H1 (cell line): Measurements from ENCODE around the gene CAD. TPM values are rescaled to one million over a fixed set of nuclear protein-coding genes. Genes with fewer than 3 reads are reported as not detected.

ENCODE experiments used
- CHD2 ChIP-seq: IDR thresholded peaks from 2 replicates; pipeline ENCODE4 v1.6.1; 2012; ENCODE audit warnings: low read length, improper control_type of control experiment
- KDM5A ChIP-seq: fragments of 200-600 bp; IDR thresholded peaks from 2 replicates; pipeline ENCODE4 v1.7.1; 2012; ENCODE audit warnings: mild to moderate bottlenecking, low read length, inconsistent platforms, mixed read lengths
- TBP ChIP-seq: IDR thresholded peaks from 2 replicates; pipeline ENCODE4 v1.6.1; 2011; ENCODE audit warnings: low read depth, low read length, improper control_type of control experiment
- polyA plus RNA-seq, 7 experiments: library from polyadenylated mRNA; depleted of rRNA in 3 of 7; stranded (reverse) in 5 of 7; unstranded in 2 of 7; fragments of >200 nt in 5 of 7; fragments of 200-250 nt in 2 of 7; gene quantifications; 1 replicate in 5 of 7; 2 replicates in 1 of 7; 4 replicates in 1 of 7; pipeline versions ENCODE4 v1.2.1 to v1.2.3, GENCODE V29; 2011 to 2013; ENCODE audit warnings: missing spikeins in 2 of 7, mixed read lengths in 2 of 7
- total RNA-seq: library from RNA; stranded (reverse); fragmentation: NEBNext Ultra II Directional; extraction: Animal tissue kit (Norgen Biotek cat#: 25700); gene quantifications from 2 replicates; pipeline ENCODE4 v1.2.1, GENCODE V29; 2021

Gene CAD
- total and polyA plus RNA-seq, 2 of the 8 experiments (the other 6 are each of a cell fraction or from before 2014, with no cell fraction given): 130 to 146 TPM

DNA sequence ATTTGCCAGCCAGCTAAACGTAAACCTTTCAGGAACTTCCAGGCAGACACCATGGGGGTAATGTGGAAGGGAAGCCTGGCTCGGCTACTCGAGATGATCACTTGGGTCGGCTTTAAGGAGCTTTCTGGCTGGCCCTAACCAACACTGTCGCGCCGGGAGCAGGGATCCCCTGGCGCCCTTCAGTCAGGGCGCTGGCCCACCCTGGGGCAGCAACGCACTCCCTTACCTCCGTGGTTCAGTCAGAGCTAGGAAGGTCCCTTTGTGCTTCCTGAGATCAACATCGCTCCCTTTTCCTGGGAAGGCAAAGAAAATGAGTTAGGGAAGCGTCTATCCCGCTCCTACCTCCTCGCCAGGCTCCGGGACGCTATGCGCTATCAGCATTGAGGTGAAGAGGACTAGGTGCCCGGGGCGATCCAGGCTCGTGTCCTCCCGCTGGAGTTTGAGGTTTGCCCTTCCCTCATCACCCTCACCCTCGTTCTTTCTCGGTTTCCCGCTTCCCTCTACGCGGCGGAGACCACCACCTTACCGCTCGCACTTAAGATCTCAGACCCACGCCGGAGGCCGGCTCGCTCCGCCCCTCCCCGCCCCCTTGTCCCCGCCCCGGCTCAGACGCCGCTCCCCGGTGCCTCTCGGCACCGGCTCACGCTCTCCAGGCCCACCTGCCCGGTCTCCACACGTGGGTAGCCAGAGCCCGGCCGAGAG is 5.8 kb upstream of the CAD start (continued):
- TF ChIP-seq TBP (peak; percentile 54), KDM5A (no peak), CHD2 (no peak)
